Measurements from ENCODE around the gene SLC39A11.

SLC39A11 gene

GRCh38 chr17:73042809-73043685 is 49.4 kb downstream of the SLC39A11 start:
- no peak overlapping the region for H3K4me3 ChIP-seq (ENCODE audit: low read length)
- DNase-seq (ENCODE audit: low read depth) = no peak
- TF ChIP-seq CTCF (conservative IDR thresholded peaks at IDR 0.05; ENCODE audit: low read depth, low read length) = no peak

- no peak for DNase-seq (ENCODE audit: low read depth)
- TF ChIP-seq CTCF (conservative IDR thresholded peaks at IDR 0.05; ENCODE audit: low read depth, low read length) = no peak
- no peak overlapping the region for H3K4me3 ChIP-seq (ENCODE audit: low read length)
These were observed 50.3 kb downstream of the SLC39A11 start for GRCh38 chr17:73042225-73042624.

GRCh38 chr17:73039282-73039681 is 53.2 kb downstream of the SLC39A11 start:
- DNase-seq (ENCODE audit: low read depth) = no peak
- TF ChIP-seq CTCF (conservative IDR thresholded peaks at IDR 0.05; ENCODE audit: low read depth, low read length) = no peak
- H3K4me3 ChIP-seq (ENCODE audit: low read length) = no peak overlapping the region

GRCh38 chr17:73031472-73031871 is 61.0 kb downstream of the SLC39A11 start:
- no peak for TF ChIP-seq CTCF (conservative IDR thresholded peaks at IDR 0.05; ENCODE audit: low read depth, low read length)
- DNase-seq (ENCODE audit: low read depth) = no peak

GRCh38 chr17:73030995-73031394 is 61.5 kb downstream of the SLC39A11 start:
- no peak overlapping the region for H3K4me3 ChIP-seq (ENCODE audit: low read length)
- no peak for DNase-seq (ENCODE audit: low read depth)
- no peak for TF ChIP-seq CTCF (conservative IDR thresholded peaks at IDR 0.05; ENCODE audit: low read depth, low read length)

More at GRCh38 chr17:73031472-73031871, 61.0 kb downstream of the SLC39A11 start:
- no peak overlapping the region for H3K4me3 ChIP-seq (ENCODE audit: low read length)

GRCh38 chr17:73030501-73030921 is 62.0 kb downstream of the SLC39A11 start:
- TF ChIP-seq CTCF (conservative IDR thresholded peaks at IDR 0.05; ENCODE audit: low read depth, low read length) = no peak
- no peak for DNase-seq (ENCODE audit: low read depth)
- no peak overlapping the region for H3K4me3 ChIP-seq (ENCODE audit: low read length)

- DNase-seq (ENCODE audit: low read depth) = no peak
- TF ChIP-seq CTCF (conservative IDR thresholded peaks at IDR 0.05; ENCODE audit: low read depth, low read length) = no peak
- H3K4me3 ChIP-seq (ENCODE audit: low read length) = no peak overlapping the region
These were observed 62.5 kb downstream of the SLC39A11 start for GRCh38 chr17:73029991-73030390.
